Aorta (tissue), 5 donors: ENCODE data around the gene JAKMIP3. TPM values are rescaled to one million over a fixed set of nuclear protein-coding genes. Genes with fewer than 3 reads are reported as not detected.
"Not testable (repeated sequence)": the region's sequence is repeated elsewhere in the genome, so short reads cannot be mapped to it uniquely, and the experiment has no call there.

Experiments used
- ATAC-seq: fragments of 200-7000 bp; cut with Tn5 transposase; one replicate; pipeline ENCODE4 v1.9.1; 2022; ENCODE audit warnings: moderate library complexity; ENCODE audit not compliant: low FRiP score
- DNase-seq, 2 donors: peaks; one replicate each; pipeline ENCODE4 v3.0.0-alpha.2; 2020
- H3K27ac ChIP-seq, 2 donors: one replicate each; pipeline ENCODE4 v1.5.1; 2013; ENCODE audit warnings: low read length in 2 of 2, mild to moderate bottlenecking in 2 of 2, moderate library complexity in 2 of 2, control low read depth in 1 of 2, inconsistent platforms in 1 of 2, low read depth in 1 of 2
- H3K27me3 ChIP-seq, 2 donors: one replicate each; pipeline ENCODE4 v1.6.1; 2013; ENCODE audit warnings: control low read depth in 1 of 2, low read length in 1 of 2, mild to moderate bottlenecking in 1 of 2, moderate library complexity in 1 of 2; ENCODE audit not compliant: insufficient read depth in 2 of 2, control insufficient read depth in 1 of 2
- H3K36me3 ChIP-seq, 2 donors: one replicate each; pipeline ENCODE4 v1.6.1; 2013; ENCODE audit warnings: control low read depth in 1 of 2, low read length in 1 of 2, mild to moderate bottlenecking in 1 of 2; ENCODE audit not compliant: insufficient read depth in 2 of 2, control insufficient read depth in 1 of 2
- H3K4me1 ChIP-seq, 2 donors: one replicate each; pipeline ENCODE4 v1.6.1; 2013; ENCODE audit warnings: low read length in 2 of 2, control low read depth in 1 of 2, mild to moderate bottlenecking in 1 of 2, moderate library complexity in 1 of 2; ENCODE audit not compliant: insufficient read depth in 2 of 2, control insufficient read depth in 1 of 2
- H3K4me3 ChIP-seq, 2 donors: one replicate each; pipeline ENCODE4 v1.5.1; 2013; ENCODE audit warnings: low read length in 2 of 2, control low read depth in 1 of 2, mild to moderate bottlenecking in 1 of 2
- H3K9me3 ChIP-seq: one replicate; pipeline ENCODE4 v1.6.1; 2013; ENCODE audit warnings: mild to moderate bottlenecking, low read length; ENCODE audit not compliant: control insufficient read depth
- WGBS, 2 donors: extraction: QIAGEN DNeasy Blood & Tissue Kit; methylation state at CpG; one replicate each; pipeline ENCODE4 v1.1.7; 2013; 5-methylcytosine and 5-hydroxymethylcytosine counted together
- intact Hi-C, 2 donors: fragments of 100-400 bp; cut with DNase I; formaldehyde crosslinking; loops; one replicate each; pipeline versions ENCODE4 v1.14.2 to v1.15.0; 2022
- polyA plus RNA-seq, 2 donors: library from polyadenylated mRNA; stranded (reverse); fragments of 200-250 nt; gene quantifications; one replicate each; pipeline ENCODE4 v1.2.3, GENCODE V29; 2013
- total RNA-seq, 2 donors: library from RNA; stranded (reverse); fragmentation: NEBNext Ultra II Directional; extraction: Animal tissue kit (Norgen Biotek cat#: 25700); gene quantifications; one replicate each; pipeline ENCODE4 v1.2.1, GENCODE V29; 2021
- donor health status: healthy with polysubstance abuse.
- donor health status: Bipolar disorder and iron deficiency.
- donor health status: DM: no; HTN: no; CAD: no.
- donor health status: DM: no; HTN: no; CAD: no.
- donor health status: DM: yes; HTN: yes; CAD: no.

JAKMIP3 gene
- total and polyA plus RNA-seq, 4 donors, result 0.23 to 0.99 (median 0.36) TPM; not detected in 1

DNA sequence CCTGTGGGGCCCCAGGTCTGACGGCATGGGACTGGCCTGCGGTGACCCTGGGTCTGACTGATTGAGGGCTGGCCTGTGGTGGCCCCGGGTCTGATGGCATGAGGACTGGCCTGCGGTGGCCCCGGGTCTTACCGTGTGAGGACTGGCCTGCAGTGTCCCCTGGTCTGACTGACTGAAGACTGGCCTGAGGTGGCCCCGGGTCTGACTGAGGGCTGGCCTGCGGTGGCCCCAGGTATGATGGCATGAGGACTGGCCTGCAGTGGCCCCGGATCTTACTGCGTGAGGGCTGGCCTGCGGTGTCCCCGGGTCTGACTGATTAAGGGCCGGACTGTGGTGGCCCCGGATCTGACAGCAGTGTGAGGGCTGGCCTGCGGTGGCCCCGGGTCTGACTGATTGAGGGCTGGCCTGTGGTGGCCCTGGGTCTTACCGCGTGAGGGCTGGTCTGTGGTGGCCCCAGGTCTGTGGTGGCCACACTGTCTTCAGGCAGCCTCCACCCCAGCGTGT is 10.9 kb downstream of the JAKMIP3 start:
- Histone ChIP-seq H3K36me3 (no peaks in the 10 kb centered on the region), H3K27ac (no peak overlapping the region), H3K27me3 (no peaks in the 10 kb centered on the region), H3K4me1 (no peaks in the 10 kb centered on the region), H3K4me3 (no peak overlapping the region), H3K9me3 (no peaks in the 10 kb centered on the region)
- intact Hi-C loops, result no loop called here
- DNase-seq (peak; percentile 38 to 70), ATAC-seq (no peak)
- 88 to 94% methylated on average over 19 of the region's 19 CpGs for WGBS, 2 donors

DNA sequence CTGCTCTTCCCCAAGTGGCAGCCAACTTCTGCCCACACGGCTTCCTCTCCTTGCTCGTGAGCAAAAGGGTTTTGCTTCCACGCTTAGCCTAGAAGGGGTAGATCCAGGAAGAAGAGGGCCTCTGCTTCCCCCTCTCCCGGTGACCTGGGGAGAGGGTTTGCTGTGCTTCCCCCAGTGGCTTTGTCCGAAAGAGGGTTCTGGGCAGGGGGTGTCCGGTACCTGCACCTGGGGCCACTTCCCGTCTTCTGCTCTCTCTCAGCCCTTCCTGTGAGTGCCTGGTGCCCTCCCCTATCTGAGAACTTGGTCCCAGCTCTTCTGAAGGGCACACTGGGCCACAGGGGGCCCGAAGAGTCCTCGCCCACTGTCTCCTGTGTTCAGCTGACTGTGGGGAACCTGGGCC is 11.3 kb downstream of the JAKMIP3 start:
- no peaks in the 10 kb centered on the region for H3K9me3 ChIP-seq
- DNase-seq, result peak in 1 of 2 donors; percentile 26
- H3K27ac ChIP-seq, result no peak overlapping the region
- H3K4me1 ChIP-seq, result no peaks in the 10 kb centered on the region
- H3K4me3 ChIP-seq, result no peak overlapping the region
- H3K36me3 ChIP-seq, result no peaks in the 10 kb centered on the region
- 70 to 77% methylated on average over 9 of the region's 9 CpGs for WGBS, 2 donors
- no peaks in the 10 kb centered on the region for H3K27me3 ChIP-seq
- no peak for ATAC-seq
- intact Hi-C loops, result no loop called here

DNA sequence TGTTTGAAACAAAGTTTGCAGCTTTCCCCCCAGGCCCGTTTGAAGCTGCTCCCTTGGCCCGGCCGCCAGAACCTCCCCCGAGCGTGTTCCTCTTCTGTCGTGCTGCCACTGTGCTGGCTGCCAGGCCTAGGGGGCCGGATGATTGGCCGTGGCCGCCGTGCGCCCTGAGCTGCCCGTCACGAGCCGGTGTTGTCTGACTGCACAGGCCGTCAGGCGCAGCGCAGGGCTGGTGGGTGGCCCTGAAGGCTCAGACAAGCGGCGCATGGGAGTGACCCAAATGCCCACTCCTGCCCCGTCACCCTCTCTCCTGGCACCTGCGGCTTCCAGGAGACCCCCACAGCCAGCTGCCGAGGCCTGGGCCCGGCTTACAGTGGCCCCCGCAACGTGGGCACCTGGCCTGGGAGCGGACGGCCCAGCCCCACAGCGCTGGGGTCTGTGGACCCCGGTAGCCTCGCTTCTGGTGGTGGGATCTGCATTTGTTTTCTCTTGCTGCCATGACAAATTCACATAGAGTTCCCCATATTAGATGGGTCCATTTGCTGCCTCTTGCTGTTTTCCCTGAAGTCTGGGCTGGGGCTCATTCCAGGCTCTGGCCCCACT is 13.1 kb downstream of the JAKMIP3 start:
- DNase-seq, result peak in 1 of 2 donors; percentile 66
- ATAC-seq, result no peak
- intact Hi-C loops, result no loop called here
- H3K4me1 ChIP-seq, result no peaks in the 10 kb centered on the region
- H3K9me3 ChIP-seq, result no peaks in the 10 kb centered on the region
- no peaks in the 10 kb centered on the region for H3K27me3 ChIP-seq
- H3K27ac ChIP-seq, result no peak overlapping the region
- no peak overlapping the region for H3K4me3 ChIP-seq
- no peaks in the 10 kb centered on the region for H3K36me3 ChIP-seq
- WGBS, 2 donors, result 50 to 54% methylated on average over 30 of the region's 30 CpGs

DNA sequence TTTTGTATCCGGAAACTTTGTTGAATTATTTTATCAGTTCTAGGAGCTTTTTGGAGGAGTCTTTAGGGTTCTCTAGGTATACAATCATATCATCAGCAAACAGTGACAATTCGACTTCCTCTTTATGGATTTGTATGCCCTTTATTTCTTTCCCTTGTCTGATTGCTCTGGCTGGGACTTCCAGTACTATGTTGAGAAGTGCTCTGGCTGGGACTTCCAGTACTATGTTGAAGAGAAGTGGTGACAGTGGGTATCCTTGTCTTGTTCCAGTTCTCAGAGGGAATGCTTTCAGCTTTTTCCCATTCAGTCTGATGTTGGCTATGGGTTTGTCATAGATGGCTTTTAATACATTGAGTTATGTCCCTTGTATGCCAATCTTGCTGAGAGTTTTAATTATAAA is 18.6 kb downstream of the JAKMIP3 start:
- H3K36me3 ChIP-seq, intact Hi-C loops, H3K9me3 ChIP-seq, ATAC-seq, H3K27me3 ChIP-seq, H3K4me3 ChIP-seq, DNase-seq, H3K27ac ChIP-seq, H3K4me1 ChIP-seq: not testable (repeated sequence)
- WGBS, 2 donors, result 77 to 88% methylated on average over 2 of the region's 2 CpGs

DNA sequence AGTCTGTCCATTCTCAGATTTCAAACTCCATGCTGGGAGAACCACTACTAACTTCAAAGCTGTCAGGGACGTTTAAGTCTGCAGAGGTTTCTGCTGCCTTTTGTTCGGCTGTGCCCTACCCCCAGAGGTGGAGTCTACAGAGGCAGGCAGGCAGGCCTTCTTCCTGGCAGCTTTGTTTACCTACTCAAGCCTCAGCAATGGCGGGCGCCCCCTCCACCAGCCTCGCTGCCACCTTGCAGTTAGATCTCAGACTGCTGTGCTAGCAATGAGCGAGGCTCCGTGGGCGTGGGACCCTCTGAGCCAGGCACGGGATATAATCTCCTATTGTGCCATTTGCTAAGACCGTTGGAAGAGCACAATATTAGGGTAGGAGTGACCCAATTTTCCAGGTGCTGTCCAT is 27.5 kb downstream of the JAKMIP3 start:
- H3K27ac ChIP-seq, H3K4me1 ChIP-seq, H3K4me3 ChIP-seq, H3K36me3 ChIP-seq, H3K9me3 ChIP-seq, H3K27me3 ChIP-seq, intact Hi-C loops, ATAC-seq: not testable (repeated sequence)
- peak in 1 of 2 donors; percentile 43 for DNase-seq
- 89 to 92% methylated on average over 10 of the region's 10 CpGs for WGBS, 2 donors

DNA sequence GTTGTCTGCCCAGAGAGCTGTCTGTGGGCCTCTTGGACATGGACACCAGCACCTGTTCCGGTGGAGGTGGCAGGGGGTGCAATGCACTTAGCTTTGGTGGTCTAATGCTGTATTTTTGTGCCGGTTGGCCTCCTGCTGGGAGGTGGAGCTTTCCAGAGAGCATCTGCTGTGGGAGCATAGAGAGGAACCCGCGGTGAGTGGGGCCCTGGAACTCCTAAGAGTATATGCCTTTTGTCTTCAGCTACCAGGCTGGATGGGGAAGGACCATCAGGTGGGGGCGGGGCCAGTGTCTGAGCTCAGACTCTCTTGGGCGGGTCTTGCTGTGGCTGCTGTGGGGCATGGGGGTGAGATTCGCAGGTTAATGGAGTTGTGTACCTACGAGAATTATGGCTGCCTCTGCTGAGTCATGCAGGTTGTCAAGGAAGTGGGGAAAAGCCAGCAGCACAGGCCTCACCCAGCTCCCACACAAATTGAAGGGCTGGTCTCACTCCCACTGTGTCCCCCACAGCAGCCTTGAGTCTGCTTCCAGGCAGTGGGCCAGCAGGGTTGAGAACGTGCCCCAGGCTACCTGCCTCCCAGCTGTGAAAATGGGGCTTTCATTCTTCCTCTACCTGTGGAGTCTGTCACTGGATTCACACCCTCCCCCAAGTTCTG is 29.0 kb downstream of the JAKMIP3 start:
- no peak for DNase-seq
- no peaks in the 10 kb centered on the region for H3K4me1 ChIP-seq
- peaks cover 8% of the 10 kb centered on the region for H3K9me3 ChIP-seq
- no peaks in the 10 kb centered on the region for H3K27me3 ChIP-seq
- no peak overlapping the region for H3K27ac ChIP-seq
- WGBS, 2 donors, result 81 to 85% methylated on average over 9 of the region's 9 CpGs
- no peak overlapping the region for H3K4me3 ChIP-seq
- no peaks in the 10 kb centered on the region for H3K36me3 ChIP-seq
- no peak for ATAC-seq
- intact Hi-C loops, result no loop called here

DNA sequence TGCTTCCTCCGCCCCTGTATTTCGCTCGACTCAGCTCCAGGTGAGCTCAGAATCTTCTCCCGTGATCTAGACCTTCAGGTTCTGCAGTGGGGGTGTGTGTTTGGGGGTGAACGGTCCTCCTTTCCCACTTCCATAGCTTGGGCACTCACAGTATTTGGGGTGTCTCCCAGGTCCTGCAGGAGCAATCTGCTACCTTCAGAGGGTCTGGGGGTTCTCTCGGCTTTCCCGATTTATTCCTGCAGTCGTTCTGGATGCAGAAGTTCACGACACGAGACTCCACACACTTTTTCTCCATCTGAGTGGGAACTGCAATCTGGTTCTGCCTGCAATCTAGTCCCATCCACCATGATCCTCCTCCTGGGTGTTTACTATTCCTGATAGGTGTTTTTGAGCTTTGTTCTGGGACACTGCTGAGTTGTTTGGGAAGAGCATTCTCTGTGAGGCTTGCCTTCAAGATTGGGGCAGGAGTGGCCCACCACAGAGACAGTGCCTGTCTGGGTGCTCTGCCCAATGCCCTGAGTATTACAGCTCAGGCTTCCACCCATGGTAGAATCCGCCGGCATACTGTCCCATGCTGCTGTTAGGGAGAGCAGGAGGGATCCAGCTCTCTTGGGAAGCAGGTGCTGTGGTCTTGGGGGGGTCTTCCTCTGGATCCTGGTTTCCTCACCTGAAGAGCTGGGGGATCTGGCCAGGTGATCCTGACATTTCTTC is 29.8 kb downstream of the JAKMIP3 start:
- DNase-seq (no peak), ATAC-seq (no peak)
- H3K36me3 ChIP-seq, result no peaks in the 10 kb centered on the region
- H3K27ac ChIP-seq, result no peak overlapping the region
- H3K27me3 ChIP-seq, result no peaks in the 10 kb centered on the region
- 87 to 89% methylated on average over 12 of the region's 12 CpGs for WGBS, 2 donors
- no peaks in the 10 kb centered on the region for H3K4me1 ChIP-seq
- H3K9me3 ChIP-seq, result peaks cover 8% of the 10 kb centered on the region
- no peak overlapping the region for H3K4me3 ChIP-seq
- intact Hi-C loops, result no loop called here

DNA sequence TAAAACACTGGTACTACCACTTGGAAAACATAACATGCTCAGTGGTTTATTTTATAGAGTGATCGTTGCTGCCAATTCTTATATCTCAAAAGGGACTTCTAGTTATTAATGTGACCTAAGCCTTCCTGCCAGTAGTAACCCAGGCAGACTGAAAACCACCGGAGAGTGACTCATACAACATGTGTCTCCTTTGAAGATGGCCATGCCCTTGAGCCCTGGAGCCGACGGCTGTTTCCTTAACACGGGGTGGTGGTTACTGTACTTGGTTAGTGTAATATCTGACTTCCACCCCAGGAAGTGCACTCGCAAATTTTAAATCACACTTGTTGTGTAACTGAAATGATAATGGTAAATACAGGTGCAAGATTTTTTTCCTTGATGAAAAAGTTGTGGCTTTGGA is 30.5 kb downstream of the JAKMIP3 start:
- DNase-seq (no peak), ATAC-seq (no peak)
- H3K4me3 ChIP-seq, result no peak overlapping the region
- no peaks in the 10 kb centered on the region for H3K4me1 ChIP-seq
- no peaks in the 10 kb centered on the region for H3K36me3 ChIP-seq
- H3K9me3 ChIP-seq, result peaks cover 8% of the 10 kb centered on the region
- H3K27me3 ChIP-seq, result no peaks in the 10 kb centered on the region
- intact Hi-C loops, result no loop called here
- WGBS, 2 donors, result 59 to 73% methylated on average over 6 of the region's 6 CpGs
- no peak overlapping the region for H3K27ac ChIP-seq
